HepG2 (cell line): Measurements from ENCODE around the gene NFE2. TPM values are rescaled to one million over a fixed set of nuclear protein-coding genes. Genes with fewer than 3 reads are reported as not detected.
A peak's percentile ranks its signal among the peaks of the same experiment; 100 is the strongest.

Experiments
- CSRNP1 ChIP-seq: sonication (generic); formaldehyde crosslinking; IDR thresholded peaks from 2 replicates; pipeline ENCODE4 v1.8.1; 2023; ENCODE audit warnings: mild to moderate bottlenecking, missing genetic modification reagents
- FOXP1 ChIP-seq, 2 experiments: fragments of 450-650 bp in 1 of 2; IDR thresholded peaks; 2 replicates each; pipeline ENCODE4 v1.6.1; 2017 to 2018; ENCODE audit warnings: antibody characterized with exemption in 1 of 2
- LBX2 ChIP-seq: sonication (generic); formaldehyde crosslinking; IDR thresholded peaks from 2 replicates; pipeline ENCODE4 v1.5.0; 2020; ENCODE audit warnings: missing genetic modification reagents, mild to moderate bottlenecking, borderline replicate concordance
- LCORL ChIP-seq, 2 experiments: fragments of 450-650 bp in 1 of 2; sonication (generic) in 1 of 2; formaldehyde crosslinking in 1 of 2; IDR thresholded peaks; 2 replicates each; pipeline versions ENCODE4 v1.5.0 to v1.6.1; 2017 to 2020; ENCODE audit warnings: antibody characterized with exemption in 1 of 2, missing genetic modification reagents in 1 of 2
- MTF1 ChIP-seq: sonication (generic); formaldehyde crosslinking; IDR thresholded peaks from 2 replicates; pipeline ENCODE4 v1.5.0; 2020; ENCODE audit warnings: missing genetic modification reagents
- NPAS2 ChIP-seq: sonication (generic); formaldehyde crosslinking; IDR thresholded peaks from 2 replicates; pipeline ENCODE4 v1.8.0; 2022; ENCODE audit warnings: mild to moderate bottlenecking, missing genetic modification reagents, borderline replicate concordance
- NR2F1 ChIP-seq, 2 experiments: fragments of 450-650 bp in 1 of 2; formaldehyde crosslinking in 1 of 2; IDR thresholded peaks; 2 replicates each; pipeline versions ENCODE4 v1.5.0 to v1.6.1; 2016 to 2020; ENCODE audit warnings: mild to moderate bottlenecking in 1 of 2, missing compliant biosample characterization in 1 of 2, missing genetic modification reagents in 1 of 2, moderate library complexity in 1 of 2
- RFX5 ChIP-seq: IDR thresholded peaks from 2 replicates; pipeline ENCODE4 v1.6.1; 2011; ENCODE audit warnings: low read depth, low read length, improper control_type of control experiment
- RXRA ChIP-seq: sonication (generic); formaldehyde crosslinking; IDR thresholded peaks from 2 replicates; pipeline ENCODE4 v1.5.1; 2020; ENCODE audit warnings: missing genetic modification reagents
- TRIM22 ChIP-seq: fragments of 450-650 bp; IDR thresholded peaks from 2 replicates; pipeline ENCODE4 v1.6.1; 2017
- ZNF12 ChIP-seq: sonication (generic); formaldehyde crosslinking; IDR thresholded peaks from 2 replicates; pipeline ENCODE4 v1.5.0; 2020; ENCODE audit warnings: missing genetic modification reagents
- ZNF124 ChIP-seq: sonication (generic); formaldehyde crosslinking; IDR thresholded peaks from 2 replicates; pipeline ENCODE4 v1.4.0; 2020; ENCODE audit warnings: missing genetic modification reagents
- ZNF18 ChIP-seq: sonication (generic); formaldehyde crosslinking; IDR thresholded peaks from 2 replicates; pipeline ENCODE4 v1.8.0; 2022; ENCODE audit warnings: mild to moderate bottlenecking, missing genetic modification reagents; ENCODE audit not compliant: insufficient replicate concordance
- ZNF275 ChIP-seq: sonication (generic); formaldehyde crosslinking; IDR thresholded peaks from 2 replicates; pipeline ENCODE4 v1.8.0; 2022; ENCODE audit warnings: missing genetic modification reagents, mild to moderate bottlenecking, inconsistent platforms, borderline replicate concordance
- ZNF30 ChIP-seq: sonication (generic); formaldehyde crosslinking; IDR thresholded peaks from 2 replicates; pipeline ENCODE4 v1.5.0; 2020; ENCODE audit warnings: mild to moderate bottlenecking, missing genetic modification reagents
- ZNF326 ChIP-seq: sonication (generic); formaldehyde crosslinking; IDR thresholded peaks from 2 replicates; pipeline ENCODE4 v1.4.0; 2020; ENCODE audit warnings: missing genetic modification reagents, borderline replicate concordance
- ZNF33A ChIP-seq: sonication (generic); formaldehyde crosslinking; IDR thresholded peaks from 2 replicates; pipeline ENCODE4 v1.5.1; 2020; ENCODE audit warnings: missing genetic modification reagents, mild to moderate bottlenecking, moderate library complexity, borderline replicate concordance
- ZNF382 ChIP-seq: sonication (generic); formaldehyde crosslinking; IDR thresholded peaks from 2 replicates; pipeline ENCODE4 v1.5.0; 2020; ENCODE audit warnings: missing genetic modification reagents, mild to moderate bottlenecking, borderline replicate concordance
- ZNF768 ChIP-seq: sonication (generic); formaldehyde crosslinking; IDR thresholded peaks from 2 replicates; pipeline ENCODE4 v1.4.0; 2020; ENCODE audit warnings: missing genetic modification reagents
- ZNF883 ChIP-seq: sonication (generic); formaldehyde crosslinking; IDR thresholded peaks from 2 replicates; pipeline ENCODE4 v1.5.1; 2020; ENCODE audit warnings: mild to moderate bottlenecking, missing genetic modification reagents; ENCODE audit errors: not compliant biosample characterization
- ZSCAN25 ChIP-seq: sonication (generic); formaldehyde crosslinking; IDR thresholded peaks from 2 replicates; pipeline ENCODE4 v1.8.0; 2022; ENCODE audit warnings: mild to moderate bottlenecking, missing genetic modification reagents
- polyA plus RNA-seq, 8 experiments: library from polyadenylated mRNA; depleted of rRNA in 3 of 8; stranded (reverse) in 7 of 8; unstranded in 1 of 8; fragments of >200 nt; fragmentation: Illumina TruSeq in 4 of 8; extraction: Trizol in 4 of 8; gene quantifications; 2 replicates each; pipeline versions ENCODE4 v1.2.1 to v1.2.3, GENCODE V29; 2011 to 2016; ENCODE audit warnings: low read depth in 4 of 8, missing spikeins in 1 of 8, mixed read lengths in 1 of 8; ENCODE audit not compliant: insufficient read depth in 1 of 8
- total RNA-seq, 5 experiments: library from RNA; depleted of rRNA; stranded (reverse); fragments of >200 nt; fragmentation: Illumina TruSeq; extraction: Trizol; gene quantifications; 2 replicates each; pipeline ENCODE4 v1.2.3, GENCODE V29; 2016; ENCODE audit warnings: low read depth in 1 of 5

Gene NFE2
- total and polyA plus RNA-seq, 2 of the 13 experiments (the other 11 are each of a cell fraction or from before 2014, with no cell fraction given) = 4.5 to 7.8 TPM

- TF ChIP-seq ZSCAN25 (CRISPR knock-in tag) = peak; percentile 48; the same call in 1 of the 2 replicates
- TF ChIP-seq RFX5 = peak; percentile 80
- TF ChIP-seq FOXP1 (IDR thresholded peaks at IDR 0.05) = no peak
- no peak for TF ChIP-seq FOXP1 (CRISPR knock-in tag; IDR thresholded peaks at IDR 0.05)
- TF ChIP-seq RXRA = no peak; the same call in 1 of the 2 replicates
- TF ChIP-seq ZNF124 (CRISPR knock-in tag) = 0 out of 2 replicates have a peak, but pooled peaks have one; percentile 66
- no peak for TF ChIP-seq LBX2 (CRISPR knock-in tag)
- TF ChIP-seq ZNF33A = no peak
- TF ChIP-seq MTF1 = no peak
- TF ChIP-seq CSRNP1 (CRISPR knock-in tag) = no peak; the same call in 1 of the 2 replicates
- peak; percentile 55; the same call in 1 of the 2 replicates for TF ChIP-seq ZNF275 (CRISPR knock-in tag)
- no peak for TF ChIP-seq LCORL (IDR thresholded peaks at IDR 0.05)
- TF ChIP-seq LCORL (CRISPR knock-in tag; IDR thresholded peaks at IDR 0.05) = no peak
- no peak for TF ChIP-seq TRIM22
- TF ChIP-seq ZNF30 (CRISPR knock-in tag) = no peak
- no peak for TF ChIP-seq ZNF883 (CRISPR knock-in tag)
- TF ChIP-seq ZNF18 = peak; percentile 80
- TF ChIP-seq ZNF326 (CRISPR knock-in tag) = no peak
- no peak for TF ChIP-seq NR2F1 (CRISPR knock-in tag; IDR thresholded peaks at IDR 0.05)
- TF ChIP-seq NPAS2 = no peak
- TF ChIP-seq ZNF382 (CRISPR knock-in tag) = no peak
- no peak for TF ChIP-seq ZNF12 (CRISPR knock-in tag)
- TF ChIP-seq ZNF768 = no peak
Observed at GRCh38 chr12:54280468-54281260, 20.2 kb downstream of the NFE2 start, which contains the start of gene HNRNPA1 (continued).
